KMS-11 (cell line): ENCODE data around the gene CCDC175.

ENCODE experiments used
- H2AFZ ChIP-seq: fragments of 200-600 bp; sonication (generic); 2 replicates; pipeline ENCODE4 v1.6.1; 2016; ENCODE audit warnings: antibody characterized with exemption, mixed run types, low read depth
- H3K27ac ChIP-seq: fragments of 200-600 bp; sonication (generic); 2 replicates; pipeline ENCODE4 v1.6.1; 2016; ENCODE audit warnings: mild to moderate bottlenecking, mixed run types
- H3K27me3 ChIP-seq: fragments of 200-600 bp; sonication (generic); 2 replicates; pipeline ENCODE4 v1.6.1; 2017; ENCODE audit warnings: mild to moderate bottlenecking, low read depth, mixed run types, moderate library complexity; ENCODE audit not compliant: insufficient read depth
- H3K36me3 ChIP-seq: fragments of 200-600 bp; sonication (generic); 2 replicates; pipeline ENCODE4 v1.6.1; 2017; ENCODE audit warnings: mild to moderate bottlenecking, mixed run types; ENCODE audit not compliant: insufficient read depth
- H3K4me1 ChIP-seq: fragments of 200-600 bp; sonication (generic); 2 replicates; pipeline ENCODE4 v1.6.1; 2016; ENCODE audit warnings: mild to moderate bottlenecking, low read depth, mixed run types; ENCODE audit not compliant: poor library complexity, severe bottlenecking
- H3K4me2 ChIP-seq: fragments of 200-600 bp; sonication (generic); 2 replicates; pipeline ENCODE4 v1.7.0; 2016; ENCODE audit warnings: mild to moderate bottlenecking, mixed run types
- H3K4me3 ChIP-seq: fragments of 200-600 bp; sonication (generic); IDR thresholded peaks from 2 replicates; pipeline ENCODE4 v1.6.1; 2017; ENCODE audit warnings: low read depth, low read length, mixed read lengths; ENCODE audit not compliant: insufficient read depth
- H3K79me2 ChIP-seq: fragments of 200-600 bp; sonication (generic); 2 replicates; pipeline ENCODE4 v1.6.1; 2016; ENCODE audit warnings: low read depth, mixed run types; ENCODE audit not compliant: insufficient read depth
- H3K9ac ChIP-seq: fragments of 200-600 bp; sonication (generic); 2 replicates; pipeline ENCODE4 v1.6.1; 2016; ENCODE audit warnings: mild to moderate bottlenecking, mixed run types
- H4K20me1 ChIP-seq: fragments of 200-600 bp; sonication (generic); 2 replicates; pipeline ENCODE4 v1.6.1; 2016; ENCODE audit warnings: mild to moderate bottlenecking, mixed run types; ENCODE audit not compliant: insufficient read depth
- TF ChIP-seq, protein P1 (sequence below): fragments of 200-600 bp; sonication (generic); conservative IDR thresholded peaks from 2 replicates; pipeline ENCODE4 v1.6.1; 2017; ENCODE audit warnings: low read depth, mild to moderate bottlenecking, antibody characterized with exemption, low read length, moderate library complexity, mixed read lengths

The CCDC175 gene

DNA sequence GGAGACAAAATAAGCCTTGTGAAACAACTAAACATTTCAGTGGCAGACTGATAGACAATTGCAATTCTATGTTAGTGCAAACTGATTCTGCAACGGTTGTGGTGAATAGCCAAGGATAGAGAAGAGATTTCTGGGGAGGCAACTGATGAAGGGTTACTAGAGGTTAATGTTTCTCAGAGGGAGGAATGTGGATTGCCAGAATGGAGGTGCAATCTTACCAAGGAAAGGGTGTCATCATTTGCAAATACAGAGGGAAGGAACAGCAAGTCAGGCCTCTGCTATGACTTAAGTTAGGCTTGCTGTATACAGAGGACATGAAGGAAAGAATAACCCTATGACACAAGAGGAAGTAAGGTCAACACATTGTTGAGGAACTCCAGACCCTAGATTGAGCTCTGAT lies 35.8 kb downstream of the CCDC175 start:
- Histone ChIP-seq H3K79me2 (no peaks in the 10 kb centered on the region), H3K4me3 (no peak overlapping the region), H3K27ac (no peak overlapping the region), H3K27me3 (no peaks in the 10 kb centered on the region), H3K4me2 (no peak overlapping the region), H2AFZ (no peak overlapping the region), H3K4me1 (no peaks in the 10 kb centered on the region), H3K36me3 (no peaks in the 10 kb centered on the region), H4K20me1 (no peaks in the 10 kb centered on the region), H3K9ac (no peak overlapping the region)
- TF ChIP-seq, protein P1, sequence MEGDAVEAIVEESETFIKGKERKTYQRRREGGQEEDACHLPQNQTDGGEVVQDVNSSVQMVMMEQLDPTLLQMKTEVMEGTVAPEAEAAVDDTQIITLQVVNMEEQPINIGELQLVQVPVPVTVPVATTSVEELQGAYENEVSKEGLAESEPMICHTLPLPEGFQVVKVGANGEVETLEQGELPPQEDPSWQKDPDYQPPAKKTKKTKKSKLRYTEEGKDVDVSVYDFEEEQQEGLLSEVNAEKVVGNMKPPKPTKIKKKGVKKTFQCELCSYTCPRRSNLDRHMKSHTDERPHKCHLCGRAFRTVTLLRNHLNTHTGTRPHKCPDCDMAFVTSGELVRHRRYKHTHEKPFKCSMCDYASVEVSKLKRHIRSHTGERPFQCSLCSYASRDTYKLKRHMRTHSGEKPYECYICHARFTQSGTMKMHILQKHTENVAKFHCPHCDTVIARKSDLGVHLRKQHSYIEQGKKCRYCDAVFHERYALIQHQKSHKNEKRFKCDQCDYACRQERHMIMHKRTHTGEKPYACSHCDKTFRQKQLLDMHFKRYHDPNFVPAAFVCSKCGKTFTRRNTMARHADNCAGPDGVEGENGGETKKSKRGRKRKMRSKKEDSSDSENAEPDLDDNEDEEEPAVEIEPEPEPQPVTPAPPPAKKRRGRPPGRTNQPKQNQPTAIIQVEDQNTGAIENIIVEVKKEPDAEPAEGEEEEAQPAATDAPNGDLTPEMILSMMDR, result no peak

DNA sequence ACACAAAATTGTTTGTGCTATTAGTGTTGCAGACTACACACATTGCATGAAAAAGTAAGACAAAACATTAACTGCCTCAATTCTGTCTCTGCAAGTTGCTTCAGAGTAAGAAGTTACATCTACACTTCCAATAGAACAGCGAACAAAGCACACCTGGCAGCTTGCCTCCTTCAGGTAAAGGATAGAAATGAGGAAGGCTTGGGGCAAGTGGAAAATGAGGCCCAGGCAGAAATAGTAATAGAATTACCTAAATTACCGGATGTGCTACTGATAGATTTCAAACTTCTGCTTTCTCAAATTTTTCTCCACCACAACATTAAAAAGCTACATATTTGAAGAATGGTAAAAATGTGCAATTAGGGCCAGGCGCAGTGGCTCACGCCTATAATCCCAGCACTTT lies 37.7 kb downstream of the CCDC175 start:
- no peaks in the 10 kb centered on the region for H3K27me3 ChIP-seq
- H3K4me1 ChIP-seq, result no peaks in the 10 kb centered on the region
- no peak overlapping the region for H3K9ac ChIP-seq
- no peak overlapping the region for H3K27ac ChIP-seq
- TF ChIP-seq, protein P1, result no peak
- no peaks in the 10 kb centered on the region for H3K79me2 ChIP-seq
- no peaks in the 10 kb centered on the region for H3K36me3 ChIP-seq
- H4K20me1 ChIP-seq, result no peaks in the 10 kb centered on the region
- H3K4me3 ChIP-seq, result no peak overlapping the region
- H3K4me2 ChIP-seq, result no peak overlapping the region
- no peak overlapping the region for H2AFZ ChIP-seq

DNA sequence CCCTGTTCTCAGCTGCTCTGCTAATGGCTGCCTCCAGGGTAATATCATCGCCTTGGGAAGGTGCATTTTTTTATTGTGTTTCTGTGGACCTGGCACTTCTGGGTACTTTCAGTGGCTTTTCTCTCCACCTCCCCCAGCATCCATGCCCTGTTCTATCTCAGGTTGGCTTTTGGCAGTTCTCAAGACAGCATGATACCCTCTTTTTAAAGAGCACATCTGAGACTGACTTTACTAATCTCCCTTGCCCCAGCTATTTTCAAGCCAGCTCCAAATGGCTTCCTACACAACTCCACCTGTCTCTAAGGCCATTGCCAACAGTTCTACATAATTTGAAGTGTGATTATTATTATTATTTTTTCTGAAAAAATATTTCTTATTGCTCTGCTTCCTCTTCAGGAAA lies 39.1 kb downstream of the CCDC175 start:
- Histone ChIP-seq H2AFZ (no peak overlapping the region), H3K27ac (no peak overlapping the region), H4K20me1 (no peaks in the 10 kb centered on the region), H3K4me1 (no peaks in the 10 kb centered on the region), H3K27me3 (no peaks in the 10 kb centered on the region), H3K4me3 (no peak overlapping the region), H3K4me2 (no peak overlapping the region), H3K79me2 (no peaks in the 10 kb centered on the region), H3K36me3 (no peaks in the 10 kb centered on the region), H3K9ac (no peak overlapping the region)
- TF ChIP-seq, protein P1, result no peak

DNA sequence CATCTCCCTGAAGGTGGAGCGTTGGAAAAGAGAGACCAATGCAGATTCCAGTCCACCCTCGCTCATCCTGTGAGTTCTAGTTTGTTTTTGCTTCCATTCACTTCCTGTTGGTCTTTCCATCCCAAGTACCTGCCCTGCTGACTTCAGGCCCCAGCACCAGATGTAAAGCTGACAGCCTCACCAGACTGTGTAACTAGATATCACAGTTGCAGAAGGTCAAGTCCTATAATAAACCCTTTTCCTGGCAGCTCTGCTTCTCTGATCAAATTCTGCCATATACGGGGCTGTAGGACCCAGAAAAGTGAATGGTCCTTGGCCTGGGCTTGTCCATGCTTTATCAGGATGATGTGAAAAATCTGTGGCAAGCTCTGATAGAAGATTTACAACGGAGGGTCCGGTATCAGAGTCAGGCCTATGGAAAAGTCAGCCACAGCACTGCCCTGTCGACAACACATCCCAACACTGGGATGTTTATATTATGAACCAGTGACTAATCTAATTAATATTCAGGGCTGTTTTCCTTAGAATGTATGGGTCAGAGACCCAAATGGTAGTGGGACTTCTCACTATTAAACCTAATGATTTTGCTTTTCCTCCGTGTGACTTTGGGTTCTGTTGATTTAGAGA lies 42.1 kb downstream of the CCDC175 start:
- Histone ChIP-seq H3K4me1 (no peaks in the 10 kb centered on the region), H3K4me2 (no peak overlapping the region), H3K27ac (no peak overlapping the region), H2AFZ (no peak overlapping the region), H3K27me3 (no peaks in the 10 kb centered on the region), H3K36me3 (no peaks in the 10 kb centered on the region), H4K20me1 (no peaks in the 10 kb centered on the region), H3K9ac (no peak overlapping the region), H3K79me2 (no peaks in the 10 kb centered on the region), H3K4me3 (no peak overlapping the region)
- TF ChIP-seq, protein P1, result no peak
